Neural cell (in vitro differentiated cells): ENCODE results near the gene DOCK4. TPM values are rescaled to one million over a fixed set of nuclear protein-coding genes. Genes with fewer than 3 reads are reported as not detected.

Experiments used
- H2AFZ ChIP-seq: fragments of 200-600, 300-800 bp; sonication (generic), shearing (Covaris generic); 2 replicates; pipeline ENCODE4 v1.6.0; 2014; ENCODE audit warnings: low read depth, mild to moderate bottlenecking, antibody characterized with exemption, low read length, moderate library complexity
- H3F3A ChIP-seq: fragments of 200-600 bp; shearing (Covaris generic); 2 replicates; pipeline ENCODE4 v1.6.1; 2016; ENCODE audit warnings: mild to moderate bottlenecking, moderate library complexity, mixed read lengths, antibody characterized with exemption, low read length; ENCODE audit not compliant: insufficient read depth, poor library complexity, severe bottlenecking
- H3K27ac ChIP-seq: fragments of 200-600, 300-800 bp; sonication (generic), shearing (Covaris generic); 2 replicates; pipeline ENCODE4 v1.5.1; 2014; ENCODE audit warnings: mild to moderate bottlenecking, low read length, moderate library complexity
- H3K27me3 ChIP-seq: fragments of 300-800, 200-600 bp; sonication (generic), shearing (Covaris generic); 2 replicates; pipeline ENCODE4 v1.6.0; 2014; ENCODE audit warnings: mild to moderate bottlenecking, low read depth, low read length, moderate library complexity; ENCODE audit not compliant: insufficient read depth
- H3K36me3 ChIP-seq: fragments of 300-800, 200-600 bp; sonication (generic), shearing (Covaris generic); 2 replicates; pipeline ENCODE4 v1.5.1; 2014; ENCODE audit warnings: mild to moderate bottlenecking, antibody characterized with exemption, low read length, moderate library complexity; ENCODE audit not compliant: insufficient read depth
- H3K4me2 ChIP-seq: fragments of 300-800, 200-600 bp; sonication (generic), shearing (Covaris generic); 2 replicates; pipeline ENCODE4 v1.6.0; 2014; ENCODE audit warnings: mild to moderate bottlenecking, low read length
- H3K4me3 ChIP-seq: fragments of 300-800, 200-600 bp; sonication (generic), shearing (Covaris generic); 2 replicates; pipeline ENCODE4 v1.5.1; 2014; ENCODE audit warnings: mild to moderate bottlenecking, low read length, moderate library complexity
- H3K79me2 ChIP-seq: fragments of 200-600 bp; shearing (Covaris generic); replicated peaks from 2 replicates; pipeline ENCODE4 v1.6.0; 2014; ENCODE audit warnings: mild to moderate bottlenecking, low read length, moderate library complexity; ENCODE audit not compliant: insufficient read depth
- H3K9ac ChIP-seq: fragments of 300-800, 200-600 bp; sonication (generic), shearing (Covaris generic); 2 replicates; pipeline ENCODE4 v1.6.1; 2016; ENCODE audit warnings: mild to moderate bottlenecking, low read length, mixed read lengths
- H3K9me2 ChIP-seq: fragments of 200-600 bp; shearing (Covaris generic); 2 replicates; pipeline ENCODE4 v1.6.1; 2016; ENCODE audit warnings: mild to moderate bottlenecking, low read length, mixed read lengths; ENCODE audit not compliant: insufficient read depth
- H3K9me3 ChIP-seq: fragments of 200-600, 300-800 bp; sonication (generic), shearing (Covaris generic); 2 replicates; pipeline ENCODE4 v1.6.1; 2016; ENCODE audit warnings: mild to moderate bottlenecking, mixed run types, low read length, moderate library complexity, mixed read lengths
- H4K20me1 ChIP-seq: fragments of 200-600 bp; shearing (Covaris generic); 2 replicates; pipeline ENCODE4 v1.6.1; 2016; ENCODE audit warnings: mild to moderate bottlenecking, mixed run types; ENCODE audit not compliant: insufficient read depth
- EP300 ChIP-seq: fragments of 450-650 bp; conservative IDR thresholded peaks from 2 replicates; pipeline ENCODE4 v1.6.1; 2014; ENCODE audit warnings: antibody characterized with exemption, mild to moderate bottlenecking, moderate library complexity; ENCODE audit not compliant: poor library complexity, severe bottlenecking
- EZH2 ChIP-seq: fragments of 200-600, 300-800 bp; shearing (Covaris generic), sonication (generic); IDR thresholded peaks from 2 replicates; pipeline ENCODE4 v1.6.1; 2014; ENCODE audit warnings: antibody characterized with exemption, low read length, borderline replicate concordance, mild to moderate bottlenecking; ENCODE audit not compliant: insufficient read depth, poor library complexity, severe bottlenecking
- MXI1 ChIP-seq: fragments of 450-650 bp; conservative IDR thresholded peaks from 2 replicates; pipeline ENCODE4 v1.6.1; 2014; ENCODE audit warnings: antibody characterized with exemption, mild to moderate bottlenecking; ENCODE audit not compliant: poor library complexity, severe bottlenecking
- POLR2AphosphoS5 ChIP-seq: IDR thresholded peaks from 2 replicates; pipeline ENCODE4 v1.6.1; 2012
- RAD21 ChIP-seq: fragments of 450-650 bp; conservative IDR thresholded peaks from 2 replicates; pipeline ENCODE4 v1.6.1; 2014; ENCODE audit warnings: antibody characterized with exemption, mild to moderate bottlenecking, moderate library complexity
- SMC3 ChIP-seq: fragments of 450-650 bp; conservative IDR thresholded peaks from 2 replicates; pipeline ENCODE4 v1.6.1; 2014; ENCODE audit warnings: antibody characterized with exemption, mild to moderate bottlenecking, moderate library complexity; ENCODE audit not compliant: poor library complexity
- TAF1 ChIP-seq: IDR thresholded peaks from 2 replicates; pipeline ENCODE4 v1.6.1; 2012; ENCODE audit warnings: low read depth
- polyA plus RNA-seq: library from polyadenylated mRNA; depleted of rRNA; stranded (reverse); fragments of >200 nt; gene quantifications from 2 replicates; pipeline ENCODE4 v1.2.3, GENCODE V29; 2014
- TF ChIP-seq, protein P1 (sequence below): IDR thresholded peaks from 2 replicates; pipeline ENCODE4 v1.6.1; 2012; ENCODE audit warnings: borderline replicate concordance
- TF ChIP-seq, protein P2 (sequence below): fragments of 450-650 bp; IDR thresholded peaks from 2 replicates; pipeline ENCODE4 v1.5.1; 2014; ENCODE audit warnings: antibody characterized with exemption, mild to moderate bottlenecking, moderate library complexity; ENCODE audit not compliant: poor library complexity, severe bottlenecking

Gene DOCK4
- polyA plus RNA-seq, 1 donor from 2014 or later: 28.1 TPM

GRCh38 chr7:111887734-111888133, 318.5 kb downstream of the DOCK4 start:
- no peaks in the 10 kb centered on the region for H3K9me3 ChIP-seq
- no peak overlapping the region for H2AFZ ChIP-seq
- H3K9ac ChIP-seq: no peak overlapping the region
- H3K79me2 ChIP-seq: no peaks in the 10 kb centered on the region
- H3K9me2 ChIP-seq: no peaks in the 10 kb centered on the region
- TF ChIP-seq SMC3 (no peak), EZH2 (no peak), EP300 (no peak), MXI1 (no peak), TAF1 (no peak), POLR2AphosphoS5 (no peak), RAD21 (no peak)
- TF ChIP-seq, protein P1, sequence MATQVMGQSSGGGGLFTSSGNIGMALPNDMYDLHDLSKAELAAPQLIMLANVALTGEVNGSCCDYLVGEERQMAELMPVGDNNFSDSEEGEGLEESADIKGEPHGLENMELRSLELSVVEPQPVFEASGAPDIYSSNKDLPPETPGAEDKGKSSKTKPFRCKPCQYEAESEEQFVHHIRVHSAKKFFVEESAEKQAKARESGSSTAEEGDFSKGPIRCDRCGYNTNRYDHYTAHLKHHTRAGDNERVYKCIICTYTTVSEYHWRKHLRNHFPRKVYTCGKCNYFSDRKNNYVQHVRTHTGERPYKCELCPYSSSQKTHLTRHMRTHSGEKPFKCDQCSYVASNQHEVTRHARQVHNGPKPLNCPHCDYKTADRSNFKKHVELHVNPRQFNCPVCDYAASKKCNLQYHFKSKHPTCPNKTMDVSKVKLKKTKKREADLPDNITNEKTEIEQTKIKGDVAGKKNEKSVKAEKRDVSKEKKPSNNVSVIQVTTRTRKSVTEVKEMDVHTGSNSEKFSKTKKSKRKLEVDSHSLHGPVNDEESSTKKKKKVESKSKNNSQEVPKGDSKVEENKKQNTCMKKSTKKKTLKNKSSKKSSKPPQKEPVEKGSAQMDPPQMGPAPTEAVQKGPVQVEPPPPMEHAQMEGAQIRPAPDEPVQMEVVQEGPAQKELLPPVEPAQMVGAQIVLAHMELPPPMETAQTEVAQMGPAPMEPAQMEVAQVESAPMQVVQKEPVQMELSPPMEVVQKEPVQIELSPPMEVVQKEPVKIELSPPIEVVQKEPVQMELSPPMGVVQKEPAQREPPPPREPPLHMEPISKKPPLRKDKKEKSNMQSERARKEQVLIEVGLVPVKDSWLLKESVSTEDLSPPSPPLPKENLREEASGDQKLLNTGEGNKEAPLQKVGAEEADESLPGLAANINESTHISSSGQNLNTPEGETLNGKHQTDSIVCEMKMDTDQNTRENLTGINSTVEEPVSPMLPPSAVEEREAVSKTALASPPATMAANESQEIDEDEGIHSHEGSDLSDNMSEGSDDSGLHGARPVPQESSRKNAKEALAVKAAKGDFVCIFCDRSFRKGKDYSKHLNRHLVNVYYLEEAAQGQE: no peak
- TF ChIP-seq, protein P2, sequence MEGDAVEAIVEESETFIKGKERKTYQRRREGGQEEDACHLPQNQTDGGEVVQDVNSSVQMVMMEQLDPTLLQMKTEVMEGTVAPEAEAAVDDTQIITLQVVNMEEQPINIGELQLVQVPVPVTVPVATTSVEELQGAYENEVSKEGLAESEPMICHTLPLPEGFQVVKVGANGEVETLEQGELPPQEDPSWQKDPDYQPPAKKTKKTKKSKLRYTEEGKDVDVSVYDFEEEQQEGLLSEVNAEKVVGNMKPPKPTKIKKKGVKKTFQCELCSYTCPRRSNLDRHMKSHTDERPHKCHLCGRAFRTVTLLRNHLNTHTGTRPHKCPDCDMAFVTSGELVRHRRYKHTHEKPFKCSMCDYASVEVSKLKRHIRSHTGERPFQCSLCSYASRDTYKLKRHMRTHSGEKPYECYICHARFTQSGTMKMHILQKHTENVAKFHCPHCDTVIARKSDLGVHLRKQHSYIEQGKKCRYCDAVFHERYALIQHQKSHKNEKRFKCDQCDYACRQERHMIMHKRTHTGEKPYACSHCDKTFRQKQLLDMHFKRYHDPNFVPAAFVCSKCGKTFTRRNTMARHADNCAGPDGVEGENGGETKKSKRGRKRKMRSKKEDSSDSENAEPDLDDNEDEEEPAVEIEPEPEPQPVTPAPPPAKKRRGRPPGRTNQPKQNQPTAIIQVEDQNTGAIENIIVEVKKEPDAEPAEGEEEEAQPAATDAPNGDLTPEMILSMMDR: no peak
- no peak overlapping the region for H3K4me3 ChIP-seq
- H3F3A ChIP-seq: no peaks in the 10 kb centered on the region
- no peaks in the 10 kb centered on the region for H3K36me3 ChIP-seq
- no peak overlapping the region for H3K4me2 ChIP-seq
- H3K27me3 ChIP-seq: no peaks in the 10 kb centered on the region
- no peaks in the 10 kb centered on the region for H4K20me1 ChIP-seq
- H3K27ac ChIP-seq: no peak overlapping the region

DNA sequence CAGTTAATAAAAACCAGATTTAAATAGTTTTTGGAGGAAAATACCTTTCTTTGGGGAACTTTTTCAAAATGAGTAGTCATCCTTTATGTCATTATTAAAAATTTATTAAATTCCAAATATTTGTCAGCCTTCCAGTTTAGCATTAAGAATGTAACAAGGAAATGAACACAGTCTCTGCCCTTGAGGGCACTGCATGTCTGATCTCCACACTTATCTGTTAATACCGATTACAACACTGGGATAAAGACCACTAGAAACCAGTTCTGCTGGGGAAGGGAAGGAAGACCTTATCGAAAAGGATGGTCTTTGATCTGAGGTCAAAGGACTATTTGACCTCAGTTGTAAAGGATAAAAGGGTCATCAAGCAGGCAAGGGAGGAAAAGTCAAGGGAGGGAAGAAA, 320.0 kb downstream of the DOCK4 start:
- Histone ChIP-seq H3K79me2 (no peaks in the 10 kb centered on the region), H3K27me3 (no peaks in the 10 kb centered on the region), H3K9ac (no peak overlapping the region), H3K27ac (no peak overlapping the region), H3K36me3 (no peaks in the 10 kb centered on the region), H3F3A (no peaks in the 10 kb centered on the region), H3K9me3 (no peaks in the 10 kb centered on the region), H3K9me2 (no peaks in the 10 kb centered on the region), H4K20me1 (no peaks in the 10 kb centered on the region), H3K4me2 (no peak overlapping the region), H3K4me3 (no peak overlapping the region), H2AFZ (no peak overlapping the region)
- no peak for TF ChIP-seq MXI1

DNA sequence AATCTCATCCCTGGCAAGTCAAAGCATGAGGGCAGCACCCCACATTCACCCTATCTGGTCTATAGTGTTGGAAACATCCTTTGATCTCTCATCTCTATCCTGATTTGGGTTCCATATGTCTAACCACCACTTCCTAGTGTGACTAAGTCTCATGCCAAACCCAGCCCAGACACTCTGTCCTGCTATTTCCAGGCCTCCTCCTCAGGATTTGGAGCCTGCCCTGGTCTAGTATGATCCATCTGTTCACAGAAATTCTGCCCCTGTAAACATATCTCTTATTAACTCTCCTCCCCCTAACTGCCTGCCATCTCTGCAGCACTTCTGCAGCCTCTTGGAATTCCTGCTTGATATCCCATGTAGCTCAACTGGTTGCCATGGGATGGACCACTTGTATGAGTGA, 323.0 kb downstream of the DOCK4 start:
- Histone ChIP-seq H4K20me1 (no peaks in the 10 kb centered on the region), H3K36me3 (no peaks in the 10 kb centered on the region), H2AFZ (no peak overlapping the region), H3K4me3 (no peak overlapping the region), H3K9ac (no peak overlapping the region), H3K79me2 (no peaks in the 10 kb centered on the region), H3F3A (no peaks in the 10 kb centered on the region), H3K9me3 (no peaks in the 10 kb centered on the region), H3K27ac (no peak overlapping the region), H3K27me3 (no peaks in the 10 kb centered on the region), H3K9me2 (no peaks in the 10 kb centered on the region), H3K4me2 (no peak overlapping the region)
- TF ChIP-seq MXI1 (no peak), RAD21 (no peak), TAF1 (no peak)
- TF ChIP-seq, protein P2: no peak
